GM19193 (cell line): ENCODE measurements around the gene DDX6.

Experiments used
- POLR2A ChIP-seq: IDR thresholded peaks from 4 replicates; pipeline ENCODE4 v1.6.1; 2011; ENCODE audit not compliant: insufficient read depth, insufficient read length; ENCODE audit errors: extremely low read depth

DDX6 gene

GRCh38 chr11:118799372-118799771 is 8.4 kb upstream of the DDX6 start:
- TF ChIP-seq POLR2A: no peak

- no peak for TF ChIP-seq POLR2A
Measured at GRCh38 chr11:118797510-118797909, 6.5 kb upstream of the DDX6 start.

- TF ChIP-seq POLR2A: peak; percentile 75
Measured at GRCh38 chr11:118792570-118793124, 1.7 kb upstream of the DDX6 start.

GRCh38 chr11:118791961-118792569 is 1.1 kb upstream of the DDX6 start:
- peak; percentile 13 for TF ChIP-seq POLR2A

- no peak for TF ChIP-seq POLR2A
Measured at GRCh38 chr11:118790357-118791110, 430 bp downstream of the DDX6 start.

GRCh38 chr11:118789501-118790356 is 1.2 kb downstream of the DDX6 start:
- TF ChIP-seq POLR2A: no peak

GRCh38 chr11:118786657-118787056 is 4.3 kb downstream of the DDX6 start:
- no peak for TF ChIP-seq POLR2A

GRCh38 chr11:118785362-118785761 is 5.6 kb downstream of the DDX6 start:
- TF ChIP-seq POLR2A: no peak

- TF ChIP-seq POLR2A: no peak
Measured at GRCh38 chr11:118783724-118784495, 7.1 kb downstream of the DDX6 start.

- no peak for TF ChIP-seq POLR2A
Measured at GRCh38 chr11:118778898-118779297, 12.1 kb downstream of the DDX6 start.

GRCh38 chr11:118774032-118774431 is 16.9 kb downstream of the DDX6 start:
- no peak for TF ChIP-seq POLR2A

GRCh38 chr11:118771547-118772288 is 19.2 kb downstream of the DDX6 start:
- TF ChIP-seq POLR2A: no peak

GRCh38 chr11:118768690-118769089 is 22.3 kb downstream of the DDX6 start:
- TF ChIP-seq POLR2A: no peak

- TF ChIP-seq POLR2A: no peak
Measured at GRCh38 chr11:118766035-118766434, 24.9 kb downstream of the DDX6 start.

- TF ChIP-seq POLR2A: no peak
Measured at GRCh38 chr11:118763041-118763440, 27.9 kb downstream of the DDX6 start.
